GM06990 (cell line): ENCODE measurements around the gene SMYD4.
"Not testable (repeated sequence)": the region's sequence is repeated elsewhere in the genome, so short reads cannot be mapped to it uniquely, and the experiment has no call there.

Source experiments
- DNase-seq: peaks from one replicate; pipeline ENCODE4 v3.0.0-alpha.2; 2011; ENCODE audit not compliant: insufficient read length; ENCODE audit errors: extremely low read depth
- H3K27me3 ChIP-seq: replicated peaks from 2 replicates; pipeline ENCODE4 v1.6.0; 2011; ENCODE audit warnings: low read length; ENCODE audit not compliant: control insufficient read depth, insufficient read depth
- H3K36me3 ChIP-seq: 2 replicates; pipeline ENCODE4 v1.5.1; 2011; ENCODE audit warnings: low read length; ENCODE audit not compliant: control insufficient read depth, insufficient read depth
- H3K4me3 ChIP-seq: replicated peaks from 2 replicates; pipeline ENCODE4 v1.5.1; 2011; ENCODE audit warnings: low read depth, mild to moderate bottlenecking, control low read depth, low read length
- CTCF ChIP-seq: IDR thresholded peaks from 2 replicates; pipeline ENCODE4 v1.5.1; 2011; ENCODE audit warnings: low read length, control low read depth, mild to moderate bottlenecking, inconsistent platforms; ENCODE audit not compliant: insufficient read depth, poor library complexity, severe bottlenecking

Gene SMYD4

DNA sequence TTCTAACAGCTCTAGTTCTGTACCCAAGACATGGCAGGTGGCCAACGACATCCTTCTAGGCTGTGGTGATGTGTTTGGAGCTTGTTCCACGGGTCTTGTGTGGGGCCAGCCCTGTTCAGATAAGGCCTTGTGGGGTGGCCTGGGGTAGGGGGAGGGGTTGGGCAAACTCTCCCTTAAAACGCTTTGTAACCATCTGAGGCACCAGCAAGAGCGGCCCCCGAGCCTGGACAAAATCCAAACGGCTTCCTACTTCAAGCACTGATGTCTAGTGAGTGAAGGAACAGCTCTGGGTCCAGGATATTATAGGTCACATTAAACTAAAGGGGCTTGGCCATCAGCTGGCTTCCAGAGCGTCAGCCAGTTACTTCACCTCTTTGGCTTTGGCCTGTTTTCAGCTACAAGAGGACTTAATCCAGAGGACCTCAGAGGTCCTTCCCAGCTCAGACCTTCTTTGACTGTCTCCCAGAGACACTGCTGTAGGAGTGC is 56.0 kb downstream of the SMYD4 start:
- Histone ChIP-seq H3K27me3 (no peaks in the 10 kb centered on the region), H3K4me3 (no peak overlapping the region), H3K36me3 (no peaks in the 10 kb centered on the region; the same call in 1 of the 2 replicates)
- TF ChIP-seq CTCF = no peak
- no peak for DNase-seq

DNA sequence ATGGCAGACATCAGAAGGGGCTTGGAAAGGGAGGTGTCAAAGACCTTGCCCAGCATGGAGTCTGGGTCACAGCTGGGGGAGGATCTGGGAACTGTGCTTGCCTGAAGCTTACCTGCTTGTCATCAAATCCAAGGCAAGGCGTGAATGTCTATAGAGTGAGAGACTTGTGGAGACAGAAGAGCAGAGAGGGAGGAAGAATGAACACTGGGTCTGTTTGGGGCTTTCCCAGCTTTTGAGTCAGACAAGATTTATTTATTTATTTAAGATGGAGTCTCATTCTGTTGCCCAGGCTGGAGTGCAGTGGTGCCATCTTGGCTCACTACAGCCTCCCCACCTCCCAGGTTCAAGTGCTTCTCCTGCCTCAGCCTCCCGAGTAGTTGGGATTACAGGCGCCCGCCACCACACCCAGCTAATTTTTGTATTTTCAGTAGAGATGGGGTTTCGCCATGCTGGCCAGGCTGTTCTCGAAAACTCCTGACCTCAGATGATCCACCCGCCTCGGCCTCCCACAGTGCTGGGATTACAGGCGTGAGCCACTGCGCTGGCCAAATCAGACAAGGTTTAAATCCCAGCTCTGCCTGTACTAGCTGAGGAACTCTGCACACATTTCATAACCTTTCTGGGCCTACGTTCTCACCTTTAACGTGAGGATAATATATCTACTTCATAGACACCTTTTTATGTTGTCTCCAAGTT is 56.6 kb downstream of the SMYD4 start:
- H3K27me3 ChIP-seq, DNase-seq, H3K36me3 ChIP-seq, H3K4me3 ChIP-seq: not testable (repeated sequence)

GRCh38 chr17:1769822-1770477 is 59.8 kb downstream of the SMYD4 start:
- TF ChIP-seq CTCF = no peak
- Histone ChIP-seq H3K36me3 (no peaks in the 10 kb centered on the region; the same call in 1 of the 2 replicates), H3K4me3 (no peak overlapping the region), H3K27me3 (no peaks in the 10 kb centered on the region)
- no peak for DNase-seq

DNA sequence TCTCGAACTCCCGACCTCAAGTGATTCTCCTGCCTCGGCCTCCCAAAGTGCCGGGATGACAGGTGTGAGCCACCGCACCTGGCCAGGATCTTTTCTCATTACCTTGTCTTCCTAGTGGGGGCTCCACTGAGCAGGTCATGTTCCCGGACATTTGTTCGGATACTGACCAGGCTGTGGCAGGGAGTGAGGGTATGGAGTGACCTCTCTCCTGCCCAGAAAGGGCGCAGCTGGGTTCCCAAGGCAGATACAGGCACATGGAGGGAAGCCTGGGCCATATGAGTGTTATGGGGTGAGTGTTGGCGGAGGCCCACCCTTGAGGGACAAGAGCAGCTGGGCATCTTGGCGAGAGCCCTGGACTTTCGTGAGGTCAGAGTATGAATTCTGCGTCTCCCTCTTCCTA is 62.3 kb downstream of the SMYD4 start:
- no peak for DNase-seq
- no peak for TF ChIP-seq CTCF
- Histone ChIP-seq H3K4me3 (no peak overlapping the region), H3K27me3 (no peaks in the 10 kb centered on the region), H3K36me3 (no peaks in the 10 kb centered on the region)

- Histone ChIP-seq H3K27me3 (no peaks in the 10 kb centered on the region), H3K36me3 (no peaks in the 10 kb centered on the region), H3K4me3 (no peak overlapping the region)
- DNase-seq = no peak
- no peak for TF ChIP-seq CTCF
These were observed 63.1 kb downstream of the SMYD4 start for GRCh38 chr17:1766382-1767135.

GRCh38 chr17:1765576-1765975 is 64.1 kb downstream of the SMYD4 start:
- no peak for TF ChIP-seq CTCF
- H3K27me3 ChIP-seq = no peaks in the 10 kb centered on the region
- H3K36me3 ChIP-seq = no peaks in the 10 kb centered on the region
- H3K4me3 ChIP-seq = no peak overlapping the region
- DNase-seq = no peak

DNA sequence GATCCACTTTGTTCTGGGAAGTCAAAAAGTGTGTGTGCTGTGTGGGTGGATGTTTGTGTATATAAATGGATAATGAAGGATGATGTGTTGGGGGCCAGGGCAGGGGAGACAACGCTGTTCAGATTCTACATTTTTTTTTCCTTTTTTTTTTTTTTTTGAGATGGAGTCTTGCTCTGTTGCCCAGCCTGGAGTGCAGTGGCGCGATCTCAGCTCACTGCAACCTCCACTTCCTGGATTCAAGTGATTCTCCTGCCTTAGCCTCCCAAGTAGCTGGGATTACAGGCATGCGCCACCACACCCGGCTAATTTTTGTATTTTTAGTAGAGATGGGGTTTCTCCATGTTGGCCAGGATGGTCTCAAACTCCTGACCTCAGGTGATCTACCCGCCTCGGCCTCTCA is 65.0 kb downstream of the SMYD4 start:
- not testable (repeated sequence) for H3K36me3 ChIP-seq, H3K27me3 ChIP-seq, H3K4me3 ChIP-seq, DNase-seq
